Omental fat pad (tissue), 4 donors: ENCODE results near the gene MRPL19. TPM values are rescaled to one million over a fixed set of nuclear protein-coding genes. Genes with fewer than 3 reads are reported as not detected.

Experiments
- ATAC-seq: fragments of 150-250 bp; one replicate; pipeline ENCODE4 v1.9.1; 2016; ENCODE audit warnings: mild to moderate bottlenecking, moderate library complexity; ENCODE audit not compliant: low FRiP score
- DNase-seq: peaks from one replicate; pipeline ENCODE4 v3.0.0-alpha.2; 2019; ENCODE audit warnings: low spot score
- total RNA-seq, 4 donors: library from RNA; depleted of rRNA; stranded (reverse); fragments of >200 nt; gene quantifications; one replicate each; pipeline ENCODE4 v1.1.0, GENCODE V29; 2016
- TF ChIP-seq, protein P1 (sequence below), 3 donors: fragments of 450-650 bp; IDR thresholded peaks; one replicate each; pipeline ENCODE4 v1.5.1; 2016 to 2017; ENCODE audit warnings: antibody characterized with exemption in 3 of 3, mild to moderate bottlenecking in 3 of 3, moderate library complexity in 2 of 3

The MRPL19 gene
- total RNA-seq, 4 donors from 2014 or later, result 28.2 to 33.7 (median 29.9) TPM

DNA sequence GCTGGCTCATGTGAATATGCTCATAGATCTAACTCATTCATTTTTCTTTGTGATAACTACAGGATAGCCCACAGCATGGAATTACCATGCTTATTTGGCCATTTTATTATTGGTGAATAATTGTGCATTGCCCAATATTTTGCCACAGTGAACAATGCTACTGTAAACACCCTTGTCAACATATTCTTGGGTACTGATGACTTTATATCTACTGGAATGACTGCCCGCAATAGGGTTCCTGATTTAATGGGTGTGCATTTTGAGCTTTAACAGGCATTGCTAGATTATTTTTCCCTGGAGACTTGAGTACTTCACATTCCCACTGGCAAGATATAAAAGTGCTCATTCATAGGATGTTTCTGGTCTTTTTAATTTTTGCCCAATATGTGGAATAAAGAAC lies 43.1 kb upstream of the MRPL19 start:
- TF ChIP-seq, protein P1, sequence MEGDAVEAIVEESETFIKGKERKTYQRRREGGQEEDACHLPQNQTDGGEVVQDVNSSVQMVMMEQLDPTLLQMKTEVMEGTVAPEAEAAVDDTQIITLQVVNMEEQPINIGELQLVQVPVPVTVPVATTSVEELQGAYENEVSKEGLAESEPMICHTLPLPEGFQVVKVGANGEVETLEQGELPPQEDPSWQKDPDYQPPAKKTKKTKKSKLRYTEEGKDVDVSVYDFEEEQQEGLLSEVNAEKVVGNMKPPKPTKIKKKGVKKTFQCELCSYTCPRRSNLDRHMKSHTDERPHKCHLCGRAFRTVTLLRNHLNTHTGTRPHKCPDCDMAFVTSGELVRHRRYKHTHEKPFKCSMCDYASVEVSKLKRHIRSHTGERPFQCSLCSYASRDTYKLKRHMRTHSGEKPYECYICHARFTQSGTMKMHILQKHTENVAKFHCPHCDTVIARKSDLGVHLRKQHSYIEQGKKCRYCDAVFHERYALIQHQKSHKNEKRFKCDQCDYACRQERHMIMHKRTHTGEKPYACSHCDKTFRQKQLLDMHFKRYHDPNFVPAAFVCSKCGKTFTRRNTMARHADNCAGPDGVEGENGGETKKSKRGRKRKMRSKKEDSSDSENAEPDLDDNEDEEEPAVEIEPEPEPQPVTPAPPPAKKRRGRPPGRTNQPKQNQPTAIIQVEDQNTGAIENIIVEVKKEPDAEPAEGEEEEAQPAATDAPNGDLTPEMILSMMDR (IDR thresholded peaks at IDR 0.05), result no peak
- ATAC-seq (no peak), DNase-seq (no peak)

DNA sequence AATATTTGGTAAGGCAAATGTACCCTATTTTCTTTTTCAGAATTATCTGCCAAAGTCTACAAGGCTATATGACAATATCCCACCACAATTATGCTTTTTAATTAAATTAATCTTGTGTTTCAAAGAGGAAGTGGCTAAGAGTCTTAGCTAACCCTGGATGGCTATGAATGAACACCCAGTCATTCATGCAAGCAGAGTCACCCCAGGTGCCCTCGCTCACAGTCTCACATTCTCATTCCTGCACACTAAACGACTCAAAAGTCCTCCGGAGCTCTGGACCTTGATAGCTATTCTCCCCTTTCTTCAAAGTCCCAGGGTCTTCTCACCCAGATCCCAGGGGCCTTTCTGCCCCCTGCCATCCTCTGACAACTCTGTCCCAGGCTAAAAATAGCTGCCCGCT lies 42.1 kb upstream of the MRPL19 start:
- DNase-seq (no peak), ATAC-seq (no peak)
- TF ChIP-seq, protein P1 (IDR thresholded peaks at IDR 0.05), result no peak

DNA sequence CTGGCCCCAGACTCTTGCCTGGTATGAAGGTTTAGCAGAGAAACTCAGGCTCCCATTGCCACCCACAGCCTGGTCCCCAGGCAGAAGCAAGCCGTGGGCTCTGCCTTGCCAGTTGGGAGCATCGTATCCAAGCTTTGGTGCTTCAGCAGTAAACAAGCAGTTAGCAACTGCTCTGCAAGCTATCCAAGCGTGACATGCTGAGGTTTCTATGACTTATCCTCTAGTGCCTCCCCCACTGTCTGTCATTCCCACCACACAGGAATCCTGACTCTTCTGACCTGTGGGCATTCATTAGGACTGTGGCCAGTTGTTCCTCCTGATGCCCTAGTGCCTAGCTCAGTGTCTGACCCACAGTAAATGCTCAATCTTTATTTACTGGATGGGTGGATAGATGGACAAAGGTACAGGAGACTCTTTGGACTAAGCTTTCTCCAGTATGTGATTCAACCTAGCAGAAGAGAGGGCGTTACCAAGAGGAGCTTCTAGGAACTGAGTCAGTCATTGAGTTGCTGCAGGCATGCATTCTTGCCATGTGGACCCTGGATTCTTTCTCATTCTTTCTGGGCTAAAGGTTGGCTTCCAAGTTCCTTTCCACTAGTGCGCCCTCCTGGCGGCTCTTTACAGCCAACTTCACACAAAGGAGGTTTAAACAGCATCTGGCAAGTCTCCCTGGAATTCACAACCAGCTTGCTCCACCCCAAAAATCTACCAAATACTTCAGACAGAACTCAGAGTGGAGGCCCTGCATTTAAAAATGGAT lies 40.6 kb upstream of the MRPL19 start:
- DNase-seq (no peak), ATAC-seq (no peak)
- TF ChIP-seq, protein P1 (IDR thresholded peaks at IDR 0.05), result no peak

DNA sequence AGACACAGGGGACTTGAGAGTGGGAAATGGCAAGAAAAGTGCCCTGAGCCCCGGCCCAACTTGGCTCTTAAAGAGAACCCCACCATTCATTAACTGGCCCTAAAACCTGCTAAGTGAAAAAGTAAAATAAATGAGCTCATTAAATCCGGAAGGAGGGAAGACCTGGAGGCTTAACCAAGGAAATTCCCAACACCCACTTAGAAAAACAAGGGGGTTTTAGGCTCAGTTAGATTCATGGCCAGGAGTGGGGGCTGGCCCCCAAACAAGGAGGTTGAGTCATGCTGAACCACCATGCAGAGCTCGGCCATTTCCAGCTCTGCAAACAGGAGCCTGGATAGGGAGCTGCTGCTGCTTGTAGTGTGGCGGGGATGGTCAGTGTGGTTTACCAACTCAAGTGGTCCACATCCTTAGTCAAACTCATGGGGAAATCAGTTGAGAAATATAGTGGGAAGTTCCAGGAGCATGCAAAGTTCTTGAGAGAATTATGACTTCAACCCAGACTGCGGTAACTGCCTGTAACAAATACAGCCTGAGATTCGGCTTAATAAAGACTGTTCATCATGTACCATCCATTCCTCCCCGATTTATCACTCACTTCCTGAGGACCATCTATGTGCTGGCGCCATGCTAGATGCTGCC lies 39.7 kb upstream of the MRPL19 start:
- TF ChIP-seq, protein P1 (IDR thresholded peaks at IDR 0.05), result no peak
- ATAC-seq (no peak), DNase-seq (no peak)

DNA sequence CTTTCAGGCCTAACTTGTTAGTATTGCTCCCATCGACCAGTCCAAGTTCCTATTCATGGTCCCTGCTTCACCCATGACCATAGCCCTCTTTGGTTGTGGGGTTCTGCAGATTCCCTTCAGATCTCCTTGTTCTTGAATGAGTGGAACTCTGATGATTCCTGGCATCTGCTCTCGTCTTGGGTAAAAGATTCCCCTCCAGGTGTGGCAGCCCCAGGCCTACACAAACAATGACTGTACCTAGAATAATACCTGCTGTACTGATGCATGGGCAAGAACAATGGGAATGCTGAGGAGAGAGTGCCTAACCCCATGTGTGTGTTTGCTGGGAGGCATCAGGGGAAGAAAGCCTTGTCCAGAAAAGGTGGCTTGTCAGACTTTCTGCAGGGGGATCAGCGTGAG lies 39.2 kb upstream of the MRPL19 start:
- TF ChIP-seq, protein P1 (IDR thresholded peaks at IDR 0.05), result no peak
- DNase-seq (no peak), ATAC-seq (no peak)

DNA sequence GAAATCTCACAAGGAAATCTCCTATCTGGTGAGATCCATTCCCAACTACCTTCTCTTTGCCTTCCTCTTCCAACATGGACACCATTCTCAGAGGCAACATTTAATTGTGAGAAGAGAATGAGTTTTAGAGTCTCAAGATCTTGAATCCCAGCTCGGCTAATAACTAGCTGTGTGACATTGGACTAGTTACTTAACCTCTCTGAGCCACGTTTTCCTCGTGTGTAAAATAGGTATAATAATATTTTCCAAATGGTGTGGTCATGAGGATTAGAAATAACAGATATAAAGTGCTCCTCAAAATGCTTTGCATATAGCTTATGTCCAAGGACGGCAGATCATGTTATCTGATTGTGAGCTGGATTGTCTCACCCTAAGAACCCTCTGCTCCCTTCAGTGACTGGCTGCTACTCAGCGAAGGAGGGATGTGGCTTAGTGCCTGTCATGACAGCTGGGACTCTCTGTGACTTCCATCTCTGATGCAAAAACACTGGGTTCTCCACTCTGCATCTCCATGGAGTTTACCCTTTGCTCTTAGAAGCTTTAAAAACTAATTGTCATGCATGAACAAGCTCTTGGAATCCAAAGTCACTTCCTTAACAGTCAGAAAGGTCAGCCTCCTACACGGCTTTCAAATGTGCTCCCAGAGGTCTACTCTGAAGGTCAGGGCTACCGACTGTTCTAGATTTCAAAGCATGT lies 38.4 kb upstream of the MRPL19 start:
- no peak for ATAC-seq
- DNase-seq, result no peak
- TF ChIP-seq, protein P1 (IDR thresholded peaks at IDR 0.05), result no peak
